Epithelial cell of proximal tubule (primary cell): Measurements from ENCODE around the gene EPHA3. TPM values are rescaled to one million over a fixed set of nuclear protein-coding genes. Genes with fewer than 3 reads are reported as not detected.

Experiments
- DNase-seq: peaks from one replicate; pipeline ENCODE4 v3.0.0-alpha.2; 2011; ENCODE audit warnings: low read depth
- H3K4me3 ChIP-seq: 2 replicates; pipeline ENCODE4 v1.5.1; 2011; ENCODE audit warnings: low read depth, mild to moderate bottlenecking, low read length
- CTCF ChIP-seq: conservative IDR thresholded peaks from 2 replicates; pipeline ENCODE4 v1.5.1; 2012; ENCODE audit warnings: low read depth, mild to moderate bottlenecking, low read length
- total RNA-seq: library from RNA; depleted of rRNA; stranded (reverse); fragments of >200 nt; gene quantifications from 2 replicates; pipeline ENCODE4 v1.2.3, GENCODE V29; 2015

The EPHA3 gene
- total RNA-seq, 1 donor from 2014 or later: 0.06 TPM

GRCh38 chr3:89164774-89165173 is 57.4 kb downstream of the EPHA3 start:
- no peak for TF ChIP-seq CTCF
- DNase-seq: no peak
- no peak overlapping the region for H3K4me3 ChIP-seq

- no peak overlapping the region for H3K4me3 ChIP-seq
- TF ChIP-seq CTCF: no peak
- DNase-seq: no peak
Measured at GRCh38 chr3:89165636-89166263, 58.3 kb downstream of the EPHA3 start.

GRCh38 chr3:89171687-89172545 is 64.5 kb downstream of the EPHA3 start:
- no peak overlapping the region for H3K4me3 ChIP-seq
- no peak for DNase-seq
- no peak for TF ChIP-seq CTCF

GRCh38 chr3:89173546-89173945 is 66.1 kb downstream of the EPHA3 start:
- no peak for TF ChIP-seq CTCF
- H3K4me3 ChIP-seq: no peak overlapping the region

GRCh38 chr3:89179355-89180001 is 72.1 kb downstream of the EPHA3 start:
- TF ChIP-seq CTCF: no peak
- H3K4me3 ChIP-seq: no peak overlapping the region
- no peak for DNase-seq

More at GRCh38 chr3:89173546-89173945, 66.1 kb downstream of the EPHA3 start:
- DNase-seq: no peak

- DNase-seq: no peak
- no peak for TF ChIP-seq CTCF
- H3K4me3 ChIP-seq: no peak overlapping the region
Measured at GRCh38 chr3:89180334-89180733, 72.9 kb downstream of the EPHA3 start.
